H1 (cell line): ENCODE results near the gene EDA. TPM values are rescaled to one million over a fixed set of nuclear protein-coding genes. Genes with fewer than 3 reads are reported as not detected.

ENCODE experiments used
- CTCF ChIA-PET: fragments of 300-600 bp; sonication (Branson Sonifier 250); formaldehyde crosslinking; loops from one replicate; lab custom pipeline; 2021; ENCODE audit not compliant: partially characterized antibody; lab: Charles Lee
- POLR2A ChIA-PET: fragments of 300-600 bp; sonication (Branson Sonifier 250); formaldehyde crosslinking; loops from one replicate; lab custom pipeline; 2021; ENCODE audit warnings: inconsistent platforms; ENCODE audit not compliant: partially characterized antibody; lab: Charles Lee
- DNase-seq, 2 experiments: peaks; one replicate each; pipeline versions ENCODE4 v3.0.0 to v3.0.0-alpha.2; 2010 to 2022; ENCODE audit warnings: low spot score in 2 of 2, low read depth in 1 of 2, mixed read lengths in 1 of 2
- FAIRE-seq: peaks from 2 replicates; lab custom pipeline; 2011; peaks lifted over from hg19 to GRCh38; lab: Jason Lieb, UNC
- H2AFZ ChIP-seq: 2 replicates; pipeline ENCODE4 v1.8.1; 2012; ENCODE audit warnings: low read length, inconsistent platforms
- H2AK5ac ChIP-seq: 2 replicates; pipeline ENCODE4 v1.6.1; 2013; ENCODE audit warnings: low read depth, low read length
- H2BK120ac ChIP-seq: replicated peaks from 2 replicates; pipeline ENCODE3; 2013; ENCODE audit warnings: low read depth, low read length, inconsistent platforms
- H2BK12ac ChIP-seq: 2 replicates; pipeline ENCODE4 v1.6.1; 2013; ENCODE audit warnings: low read depth, low read length
- H2BK15ac ChIP-seq: 2 replicates; pipeline ENCODE4 v1.6.1; 2013; ENCODE audit warnings: low read length
- H2BK20ac ChIP-seq: 2 replicates; pipeline ENCODE4 v1.6.1; 2013; ENCODE audit warnings: low read length
- H2BK5ac ChIP-seq: 2 replicates; pipeline ENCODE4 v1.6.1; 2013; ENCODE audit warnings: low read depth, low read length
- H3K14ac ChIP-seq: 2 replicates; pipeline ENCODE4 v1.6.1; 2013; ENCODE audit warnings: inconsistent platforms; ENCODE audit not compliant: insufficient read length
- H3K18ac ChIP-seq: 2 replicates; pipeline ENCODE4 v1.6.1; 2013; ENCODE audit warnings: low read length; ENCODE audit errors: extremely low read depth
- H3K23ac ChIP-seq: 2 replicates; pipeline ENCODE4 v1.6.1; 2013; ENCODE audit warnings: inconsistent platforms; ENCODE audit not compliant: insufficient read length
- H3K23me2 ChIP-seq: 2 replicates; pipeline ENCODE4 v1.6.1; 2013; ENCODE audit warnings: low read depth, low read length
- H3K27ac ChIP-seq: 2 replicates; pipeline ENCODE4 v1.6.1; 2011; ENCODE audit warnings: low read depth, low read length, inconsistent platforms
- H3K27me3 ChIP-seq, 4 experiments: replicated peaks in 1 of 4; 1 replicate in 1 of 4; 2 replicates in 3 of 4; pipeline versions ENCODE4 v1.6.1 to v1.8.1; 2011 to 2013; ENCODE audit warnings: low read length in 3 of 4, mild to moderate bottlenecking in 3 of 4, inconsistent platforms in 2 of 4, mixed read lengths in 2 of 4, moderate library complexity in 1 of 4; ENCODE audit not compliant: control insufficient read depth in 3 of 4, insufficient read depth in 3 of 4; ENCODE audit errors: extremely low read depth in 1 of 4
- H3K36me3 ChIP-seq, 4 experiments: 2 replicates each; pipeline versions ENCODE4 v1.6.1 to v1.8.1; 2011 to 2013; ENCODE audit warnings: mild to moderate bottlenecking in 4 of 4, low read length in 3 of 4, moderate library complexity in 2 of 4, control low read depth in 1 of 4, inconsistent platforms in 1 of 4; ENCODE audit not compliant: insufficient read depth in 4 of 4, control insufficient read depth in 2 of 4
- H3K4ac ChIP-seq: replicated peaks from 2 replicates; pipeline ENCODE3; 2013; ENCODE audit warnings: low read length, low read depth, mixed read lengths, inconsistent platforms; ENCODE audit not compliant: insufficient read length
- H3K4me1 ChIP-seq, 4 experiments: replicated peaks in 1 of 4; 1 replicate in 1 of 4; 2 replicates in 3 of 4; pipeline versions ENCODE4 v1.6.1 to v1.8.1; 2011 to 2013; ENCODE audit warnings: low read length in 3 of 4, inconsistent platforms in 2 of 4, mixed read lengths in 1 of 4; ENCODE audit not compliant: insufficient read depth in 4 of 4, control insufficient read depth in 3 of 4
- H3K4me2 ChIP-seq, 2 experiments: 2 replicates each; pipeline versions ENCODE4 v1.6.1 to v1.8.1; 2011 to 2013; ENCODE audit warnings: low read depth in 2 of 2, low read length in 2 of 2, control low read depth in 1 of 2, inconsistent platforms in 1 of 2, mild to moderate bottlenecking in 1 of 2; ENCODE audit not compliant: insufficient read depth in 1 of 2
- H3K4me3 ChIP-seq, 4 experiments: fragments of 200-600, 300-600 bp in 1 of 4; sonication (generic), shearing (Covaris generic), sonication (Bioruptor Twin) in 1 of 4; 2 replicates each; pipeline versions ENCODE4 v1.5.1 to v1.8.1; 2011 to 2016; ENCODE audit warnings: low read length in 4 of 4, low read depth in 3 of 4, control low read depth in 2 of 4, inconsistent platforms in 2 of 4, mild to moderate bottlenecking in 2 of 4, mixed read lengths in 1 of 4, moderate library complexity in 1 of 4; ENCODE audit not compliant: insufficient read depth in 2 of 4; ENCODE audit errors: extremely low read depth in 1 of 4
- H3K56ac ChIP-seq: replicated peaks from 2 replicates; pipeline ENCODE3; 2013; ENCODE audit warnings: low read depth, mild to moderate bottlenecking, mixed read lengths, low read length, inconsistent platforms; ENCODE audit not compliant: insufficient read length
- H3K79me1 ChIP-seq: 2 replicates; pipeline ENCODE4 v1.6.1; 2013; ENCODE audit warnings: low read depth, low read length, control low read depth
- H3K79me2 ChIP-seq, 2 experiments: 2 replicates each; pipeline versions ENCODE4 v1.6.1 to v1.8.1; 2012 to 2013; ENCODE audit warnings: low read length in 2 of 2, mild to moderate bottlenecking in 2 of 2, inconsistent platforms in 1 of 2; ENCODE audit not compliant: insufficient read depth in 2 of 2, control insufficient read depth in 1 of 2
- H3K9ac ChIP-seq, 4 experiments: replicated peaks in 1 of 4; 1 replicate in 1 of 4; 2 replicates in 3 of 4; pipeline versions ENCODE4 v1.6.1 to v1.8.1; 2011 to 2013; ENCODE audit warnings: low read depth in 3 of 4, low read length in 3 of 4, control low read depth in 2 of 4, mild to moderate bottlenecking in 2 of 4, moderate library complexity in 2 of 4, inconsistent platforms in 1 of 4; ENCODE audit errors: extremely low read depth in 1 of 4
- H3K9me3 ChIP-seq, 2 experiments: 2 replicates each; pipeline versions ENCODE4 v1.6.1 to v1.8.1; 2012 to 2013; ENCODE audit warnings: mild to moderate bottlenecking in 2 of 2, moderate library complexity in 2 of 2, control low read depth in 1 of 2, inconsistent platforms in 1 of 2, low read depth in 1 of 2, low read length in 1 of 2, mixed read lengths in 1 of 2; ENCODE audit not compliant: insufficient read depth in 2 of 2
- H4K20me1 ChIP-seq, 2 experiments: replicated peaks in 1 of 2; 2 replicates each; pipeline versions ENCODE3 to v1.8.1; 2011 to 2013; ENCODE audit warnings: inconsistent platforms in 2 of 2, low read length in 2 of 2, mild to moderate bottlenecking in 1 of 2; ENCODE audit not compliant: insufficient read depth in 2 of 2, control insufficient read depth in 1 of 2
- H4K5ac ChIP-seq: 2 replicates; pipeline ENCODE4 v1.6.1; 2013; ENCODE audit warnings: low read length, low read depth, mixed read lengths, inconsistent platforms; ENCODE audit not compliant: insufficient read length
- H4K8ac ChIP-seq: 2 replicates; pipeline ENCODE4 v1.8.0; 2013; ENCODE audit warnings: mild to moderate bottlenecking, moderate library complexity, low read length, inconsistent platforms; ENCODE audit not compliant: insufficient read depth; ENCODE audit errors: extremely low read depth
- H4K91ac ChIP-seq: replicated peaks from 2 replicates; pipeline ENCODE3; 2013; ENCODE audit warnings: low read length, mixed read lengths, inconsistent platforms; ENCODE audit not compliant: insufficient read length
- BACH1 ChIP-seq: IDR thresholded peaks from 2 replicates; pipeline ENCODE4 v1.6.1; 2012; ENCODE audit warnings: low read length, improper control_type of control experiment
- CBX8 ChIP-seq: fragments of 300-800, 300-1000 bp; sonication (generic); IDR thresholded peaks from 2 replicates; pipeline ENCODE4 v1.7.1; 2016; ENCODE audit warnings: low read depth, low read length, borderline replicate concordance
- NANOG ChIP-seq: IDR thresholded peaks from 2 replicates; pipeline ENCODE4 v1.6.1; 2011; ENCODE audit warnings: low read length, low read depth, mild to moderate bottlenecking, inconsistent platforms; ENCODE audit not compliant: insufficient read depth, poor library complexity, severe bottlenecking
- SRF ChIP-seq: IDR thresholded peaks from 2 replicates; pipeline ENCODE4 v1.6.1; 2011; ENCODE audit warnings: mild to moderate bottlenecking, low read depth, low read length, moderate library complexity
- SUZ12 ChIP-seq: fragments of 200-600 bp; sonication (generic); IDR thresholded peaks from 2 replicates; pipeline ENCODE4 v1.6.1; 2012; ENCODE audit warnings: mild to moderate bottlenecking, inconsistent platforms, low read length, moderate library complexity, mixed read lengths
- WGBS, 2 experiments: shearing (Covaris generic) in 1 of 2; methylation state at CpG; one replicate each; pipeline versions ENCODE4 v1.1.6 to v1.1.7; 2013 to 2015; ENCODE audit warnings: low lambda C conversion rate in 2 of 2, mixed read lengths in 2 of 2, inconsistent platforms in 1 of 2, low coverage in 1 of 2, missing lambda C conversion rate in 1 of 2; ENCODE audit not compliant: insufficient replicate concordance in 2 of 2, insufficient coverage in 1 of 2, insufficient read length in 1 of 2; ENCODE audit errors: extremely low coverage in 1 of 2, missing lambda C conversion rate in 1 of 2; 5-methylcytosine and 5-hydroxymethylcytosine counted together
- polyA plus RNA-seq, 7 experiments: library from polyadenylated mRNA; depleted of rRNA in 3 of 7; stranded (reverse) in 5 of 7; unstranded in 2 of 7; fragments of >200 nt in 5 of 7; fragments of 200-250 nt in 2 of 7; gene quantifications; 1 replicate in 5 of 7; 2 replicates in 1 of 7; 4 replicates in 1 of 7; pipeline versions ENCODE4 v1.2.1 to v1.2.3, GENCODE V29; 2011 to 2013; ENCODE audit warnings: missing spikeins in 2 of 7, mixed read lengths in 2 of 7
- total RNA-seq: library from RNA; stranded (reverse); fragmentation: NEBNext Ultra II Directional; extraction: Animal tissue kit (Norgen Biotek cat#: 25700); gene quantifications from 2 replicates; pipeline ENCODE4 v1.2.1, GENCODE V29; 2021
- TF ChIP-seq, protein P1 (sequence below): IDR thresholded peaks from 2 replicates; pipeline ENCODE4 v1.6.1; 2011; ENCODE audit warnings: low read depth, mild to moderate bottlenecking, low read length; ENCODE audit not compliant: insufficient read depth

Gene EDA
- total and polyA plus RNA-seq, 2 of the 8 experiments (the other 6 are each of a cell fraction or from before 2014, with no cell fraction given) = 7.5 to 10.5 TPM

DNA sequence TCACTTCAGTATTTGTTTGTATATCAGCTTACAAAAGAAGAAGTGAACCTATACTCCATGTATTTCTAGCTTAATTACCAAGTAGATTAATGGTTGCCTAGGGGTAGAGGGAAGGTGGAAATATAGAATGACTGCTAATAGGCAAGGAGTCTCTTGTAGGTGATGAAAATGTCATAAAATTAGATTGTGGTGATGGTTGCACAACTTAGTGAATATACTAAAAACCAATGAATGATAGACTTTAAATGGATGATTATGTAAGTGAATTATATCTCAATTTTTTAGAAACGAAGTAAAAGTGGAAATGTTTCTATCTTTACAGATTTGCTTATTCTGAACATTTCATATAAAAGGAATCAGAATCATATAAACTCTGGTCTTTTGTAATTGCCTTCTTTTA is 268.3 kb downstream of the EDA start:
- no peak for DNase-seq
- 100% methylated on average over 1 of the region's 1 CpG; no CpG with 5 or more reads in 1 of the 2 experiments for WGBS, 2 experiments

More for the DNA sequence above, 268.3 kb downstream of the EDA start:
- Histone ChIP-seq H3K4me2 (no peak overlapping the region), H4K20me1 (no peaks in the 10 kb centered on the region), H3K23me2 (no peaks in the 10 kb centered on the region; the same call in 1 of the 2 replicates), H4K8ac (no peak overlapping the region), H2BK15ac (no peak overlapping the region), H3K56ac (no peak overlapping the region), H2BK12ac (no peak overlapping the region), H2AFZ (no peak overlapping the region), H2BK20ac (no peak overlapping the region), H2BK5ac (no peak overlapping the region), H3K23ac (no peak overlapping the region), H3K4me1 (no peaks in the 10 kb centered on the region; a peak in 2 of 7 replicates), H2AK5ac (no peak overlapping the region), H3K9ac (no peak overlapping the region), H3K36me3 (no peaks in the 10 kb centered on the region), H3K79me1 (no peaks in the 10 kb centered on the region), H4K91ac (no peak overlapping the region), H3K18ac (no peak overlapping the region), H4K5ac (no peak overlapping the region), H2BK120ac (no peak overlapping the region), H3K27ac (no peak overlapping the region), H3K27me3 (no peaks in the 10 kb centered on the region), H3K4me3 (no peak overlapping the region), H3K9me3 (no peaks in the 10 kb centered on the region; a peak in 1 of 4 replicates), H3K14ac (no peak overlapping the region), H3K79me2 (no peaks in the 10 kb centered on the region), H3K4ac (no peak overlapping the region)
- ChIA-PET CTCF (no interaction called here), POLR2A (no interaction called here)
- no peak for FAIRE-seq
- no peak for TF ChIP-seq SRF
- TF ChIP-seq NANOG = no peak
- TF ChIP-seq BACH1 = no peak
- TF ChIP-seq SUZ12 = no peak
- TF ChIP-seq CBX8 = no peak
- TF ChIP-seq, protein P1, sequence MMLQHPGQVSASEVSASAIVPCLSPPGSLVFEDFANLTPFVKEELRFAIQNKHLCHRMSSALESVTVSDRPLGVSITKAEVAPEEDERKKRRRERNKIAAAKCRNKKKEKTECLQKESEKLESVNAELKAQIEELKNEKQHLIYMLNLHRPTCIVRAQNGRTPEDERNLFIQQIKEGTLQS = no peak
